GM19438 (cell line): ENCODE results near the gene ENTPD7.
A peak's percentile ranks its signal among the peaks of the same experiment; 100 is the strongest.
"Not testable (repeated sequence)": the region's sequence is repeated elsewhere in the genome, so short reads cannot be mapped to it uniquely, and the experiment has no call there.

ENCODE experiments used
- ATAC-seq: cut with Tn5 transposase; IDR thresholded peaks from one replicate; pipeline ENCODE4 v1.9.1; 2021; ENCODE audit warnings: low read depth; ENCODE audit not compliant: unreplicated experiment

The ENTPD7 gene

DNA sequence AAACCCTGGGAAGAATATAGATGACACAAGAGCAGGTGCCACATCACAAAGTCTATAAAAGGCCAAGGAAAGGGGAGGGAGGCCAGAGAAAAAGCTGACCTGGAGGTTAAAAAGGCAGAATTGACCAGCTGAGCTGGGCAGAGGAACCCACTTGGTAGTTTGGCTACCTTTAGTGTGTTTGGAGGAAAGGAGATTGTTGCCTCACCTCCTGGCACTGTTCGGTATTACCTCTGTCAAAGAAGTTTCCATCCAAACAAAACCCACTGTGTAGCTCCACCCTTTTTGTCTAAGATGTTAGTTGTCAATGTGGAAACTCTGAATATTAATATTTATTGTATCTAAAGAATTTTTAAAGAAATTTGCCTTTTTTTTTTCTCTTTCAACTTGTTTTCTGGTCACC lies 23.4 kb downstream of the ENTPD7 start:
- ATAC-seq = no peak

DNA sequence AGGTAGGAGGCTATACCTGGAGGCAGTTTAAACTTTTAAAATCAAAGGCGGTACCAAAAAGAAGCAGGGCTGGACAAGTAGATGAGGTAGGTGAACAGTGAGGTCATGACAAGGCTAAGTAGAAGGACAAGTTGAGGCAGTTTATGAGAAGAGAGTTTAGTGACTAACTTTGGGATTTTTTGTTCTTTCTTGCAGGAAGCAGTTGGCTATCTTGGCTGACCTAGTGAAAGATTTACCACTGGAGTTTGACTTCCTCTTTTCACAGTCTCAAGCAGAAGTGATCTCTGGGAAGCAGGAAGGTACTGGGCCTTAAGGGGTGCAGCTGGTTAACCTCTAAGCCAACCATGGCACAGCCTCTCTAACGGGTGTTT lies 26.3 kb downstream of the ENTPD7 start:
- peak; percentile 98 for ATAC-seq

DNA sequence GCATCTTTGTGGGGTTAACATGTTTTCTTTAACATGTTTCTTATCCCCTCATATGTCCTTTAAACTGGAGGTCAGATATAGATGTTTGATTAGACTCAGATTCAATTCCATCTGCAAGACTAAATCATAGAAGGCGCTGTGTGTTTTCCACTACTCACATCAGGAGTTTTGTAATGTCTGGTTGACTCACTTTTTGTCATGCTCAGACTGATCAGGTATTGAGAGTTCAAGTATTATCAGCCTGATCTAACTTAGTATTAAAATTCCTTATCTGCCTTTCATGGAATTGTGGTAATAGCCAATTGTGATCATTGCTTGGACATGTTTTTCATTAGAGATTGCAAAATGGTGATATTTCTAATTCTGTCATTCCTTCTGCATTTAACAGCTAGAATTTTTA lies 30.2 kb downstream of the ENTPD7 start:
- ATAC-seq = no peak

DNA sequence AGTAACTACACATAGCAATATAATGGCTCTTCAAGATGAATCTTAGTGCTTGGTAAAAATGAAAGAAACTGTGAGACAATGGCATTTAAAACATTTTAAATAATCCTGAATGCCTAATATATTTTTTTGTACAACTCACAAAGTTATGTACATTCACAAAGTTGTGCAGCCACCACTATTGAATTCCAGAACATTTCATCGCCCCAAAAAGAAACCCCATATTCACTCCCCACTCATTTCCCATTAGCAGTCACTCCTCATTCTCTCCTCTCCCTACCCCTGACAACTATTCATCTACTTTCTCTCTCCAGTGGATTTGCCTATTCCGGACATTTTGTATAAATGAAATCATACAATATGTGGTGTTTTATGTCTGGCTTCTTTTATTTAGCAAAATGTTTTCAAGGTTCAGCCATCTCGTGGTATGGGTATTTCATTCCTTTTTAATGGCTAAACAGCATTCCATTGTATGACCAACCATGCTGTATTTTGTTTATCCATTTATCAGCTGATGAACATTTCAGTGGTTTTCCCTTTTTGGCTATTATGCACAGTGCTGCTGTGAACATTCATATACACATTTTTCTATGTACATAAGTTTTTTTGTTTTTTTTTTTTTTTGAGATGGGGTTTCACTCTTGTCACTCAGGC lies 34.7 kb downstream of the ENTPD7 start:
- no peak for ATAC-seq

DNA sequence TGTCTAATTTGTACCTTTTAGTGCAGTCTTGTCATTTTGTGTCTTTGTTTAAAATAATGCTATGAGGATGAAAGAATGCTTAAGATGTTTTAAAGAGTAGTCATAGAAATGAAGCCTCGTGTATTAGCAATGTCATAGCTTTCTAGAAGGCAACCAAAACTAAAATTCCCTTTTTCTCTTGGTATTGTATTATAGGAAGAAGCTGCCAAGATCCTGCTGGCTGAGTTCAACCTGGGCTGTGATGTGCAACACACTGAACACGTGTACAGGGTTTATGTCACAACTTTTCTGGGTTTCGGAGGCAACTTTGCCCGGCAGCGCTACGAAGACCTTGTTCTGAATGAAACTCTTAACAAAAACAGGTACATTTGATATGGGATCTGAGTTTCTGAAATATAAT lies 36.5 kb downstream of the ENTPD7 start:
- ATAC-seq = no peak

DNA sequence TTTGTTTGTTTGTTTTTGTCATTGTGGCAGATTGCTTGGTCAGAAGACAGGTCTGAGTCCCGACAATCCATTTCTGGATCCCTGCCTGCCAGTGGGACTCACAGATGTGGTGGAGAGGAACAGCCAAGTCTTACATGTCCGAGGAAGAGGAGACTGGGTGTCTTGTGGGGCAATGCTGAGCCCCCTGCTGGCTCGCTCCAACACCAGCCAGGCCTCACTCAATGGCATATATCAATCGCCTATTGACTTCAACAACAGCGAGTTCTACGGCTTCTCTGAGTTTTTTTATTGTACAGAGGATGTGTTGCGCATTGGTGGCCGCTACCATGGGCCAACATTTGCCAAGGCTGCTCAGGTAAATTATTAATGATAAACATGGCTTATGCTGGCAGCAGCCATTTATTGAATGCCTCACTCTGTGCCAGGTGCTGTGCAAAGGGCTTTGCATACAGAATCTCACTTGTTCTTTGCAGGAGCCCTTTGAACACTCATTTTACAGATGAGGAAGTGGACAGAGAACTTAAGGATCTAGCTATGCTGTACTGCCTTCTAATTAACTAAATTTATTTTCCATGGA lies 39.3 kb downstream of the ENTPD7 start:
- ATAC-seq = no peak

DNA sequence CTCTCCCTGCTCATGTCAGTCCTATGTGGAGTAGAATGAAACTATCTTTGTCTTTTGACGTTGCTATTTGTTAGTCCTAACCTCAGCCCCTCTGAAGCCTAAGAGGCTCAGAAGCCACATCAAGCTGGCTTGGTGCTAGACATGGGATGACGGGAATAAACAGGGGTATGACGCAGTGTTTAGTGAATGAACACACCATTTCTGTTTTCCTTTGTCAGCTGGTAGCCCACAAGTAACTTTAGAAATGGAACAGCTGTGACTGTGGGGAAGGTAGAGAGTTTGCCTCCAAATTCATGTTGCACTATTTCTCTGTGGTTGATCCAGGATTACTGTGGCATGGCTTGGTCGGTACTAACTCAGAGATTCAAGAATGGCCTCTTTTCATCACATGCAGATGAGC lies 41.3 kb downstream of the ENTPD7 start:
- no peak for ATAC-seq

DNA sequence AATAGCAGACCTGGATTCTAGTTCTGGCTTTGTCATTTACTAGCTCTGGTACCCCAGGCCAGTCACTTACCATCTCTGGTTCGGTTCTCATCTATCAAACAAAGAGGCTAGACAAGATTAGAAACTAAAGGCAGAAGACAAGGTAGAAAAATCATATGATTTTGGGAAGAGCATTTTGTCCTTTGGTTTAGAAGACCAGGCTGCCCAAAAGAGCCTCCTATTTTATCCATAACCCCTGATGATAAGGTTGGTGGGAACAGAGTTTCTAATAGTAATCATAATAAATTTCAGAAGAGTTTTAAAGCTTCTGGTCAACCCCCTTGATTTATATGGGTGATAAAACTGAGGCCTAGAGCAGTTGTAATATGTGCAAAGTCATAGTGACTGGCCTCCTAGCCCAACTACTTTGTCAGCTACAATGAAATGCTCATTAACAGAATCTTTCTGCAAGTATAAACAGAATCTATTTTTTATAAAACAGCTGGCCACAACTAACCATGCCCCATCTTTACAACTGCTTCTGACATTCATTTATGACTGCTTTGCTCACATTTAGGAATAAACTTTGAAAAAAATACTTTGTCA lies 49.2 kb downstream of the ENTPD7 start:
- no peak for ATAC-seq

DNA sequence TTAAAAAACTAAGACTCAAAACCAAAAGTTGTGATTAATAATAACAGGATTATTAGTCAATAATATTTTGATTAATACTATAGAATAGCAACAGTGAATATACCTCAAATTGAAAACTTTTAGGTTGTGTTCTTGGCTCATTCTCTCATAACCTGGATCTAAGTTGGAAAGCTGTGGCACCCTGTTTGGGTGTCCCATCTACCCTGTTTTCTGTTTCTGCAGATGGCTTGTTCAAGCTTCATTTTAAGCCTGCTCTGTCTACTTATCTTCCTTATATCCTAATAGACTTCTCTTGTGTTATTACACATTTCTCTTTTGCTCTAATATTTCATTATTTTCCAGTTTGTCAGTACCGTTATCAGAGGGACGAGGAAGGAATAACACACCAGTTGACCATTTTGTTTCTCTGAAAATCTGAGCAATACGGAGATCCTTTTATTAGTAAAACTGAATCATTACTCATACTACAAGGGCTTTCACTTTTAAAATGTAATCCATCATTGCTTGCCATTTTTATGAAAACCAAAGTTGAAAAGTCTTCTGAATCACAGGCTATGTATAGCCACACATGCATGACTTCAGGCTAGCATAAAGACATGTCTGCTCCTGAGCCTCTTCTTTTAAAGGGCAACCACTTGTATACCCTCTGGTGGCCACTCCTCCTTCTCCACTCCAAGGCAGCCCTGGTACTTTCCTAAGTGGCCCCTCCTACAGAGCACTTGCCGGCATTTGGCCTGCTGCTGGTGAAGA lies 50.3 kb downstream of the ENTPD7 start:
- ATAC-seq = no peak

DNA sequence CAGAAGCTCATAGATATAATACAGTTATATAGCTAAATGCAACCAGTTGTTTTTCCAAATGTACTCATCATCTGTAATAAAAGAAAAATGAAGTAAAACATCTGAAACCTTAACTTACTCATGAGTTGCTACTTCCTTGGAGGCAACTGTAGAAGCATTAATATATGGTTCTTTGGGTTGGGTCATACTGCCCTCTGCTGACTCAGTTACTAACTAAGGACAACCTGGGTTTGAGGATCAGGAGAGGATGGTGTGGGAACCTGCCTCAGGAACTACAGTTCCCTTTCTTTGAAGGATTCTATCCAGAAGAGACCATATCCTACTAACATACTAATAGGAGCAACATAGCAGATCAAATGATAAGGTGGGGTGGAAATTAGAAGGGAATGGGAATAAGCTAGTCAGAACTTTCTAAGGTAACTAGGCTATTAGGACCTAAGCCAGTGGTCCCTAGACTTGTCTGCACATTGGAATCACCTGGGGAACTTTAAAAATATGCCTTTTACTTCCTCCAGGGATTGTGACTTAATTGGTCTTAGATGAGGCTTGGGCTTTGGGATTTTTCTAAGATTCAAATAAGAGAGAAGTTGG lies 51.9 kb downstream of the ENTPD7 start:
- ATAC-seq = no peak

DNA sequence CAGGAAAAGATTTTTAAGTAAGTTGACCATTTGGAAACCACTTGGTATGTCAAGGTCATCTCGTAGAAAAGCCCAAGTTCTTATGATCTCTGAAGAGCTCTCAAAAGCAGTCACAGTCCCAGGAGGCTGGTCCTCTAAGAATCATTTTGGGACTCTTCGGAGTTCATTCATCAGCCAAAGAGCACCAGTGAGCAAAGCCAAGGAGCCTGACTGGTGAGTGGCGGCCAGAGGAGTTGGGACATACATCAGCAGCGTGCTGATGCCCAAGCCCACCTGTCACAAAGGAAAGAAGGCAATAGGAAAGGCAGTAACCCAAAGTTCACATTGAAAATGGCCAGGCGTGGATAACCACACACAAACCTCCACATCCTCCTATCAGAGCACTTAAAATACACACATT lies 55.1 kb downstream of the ENTPD7 start:
- no peak for ATAC-seq

DNA sequence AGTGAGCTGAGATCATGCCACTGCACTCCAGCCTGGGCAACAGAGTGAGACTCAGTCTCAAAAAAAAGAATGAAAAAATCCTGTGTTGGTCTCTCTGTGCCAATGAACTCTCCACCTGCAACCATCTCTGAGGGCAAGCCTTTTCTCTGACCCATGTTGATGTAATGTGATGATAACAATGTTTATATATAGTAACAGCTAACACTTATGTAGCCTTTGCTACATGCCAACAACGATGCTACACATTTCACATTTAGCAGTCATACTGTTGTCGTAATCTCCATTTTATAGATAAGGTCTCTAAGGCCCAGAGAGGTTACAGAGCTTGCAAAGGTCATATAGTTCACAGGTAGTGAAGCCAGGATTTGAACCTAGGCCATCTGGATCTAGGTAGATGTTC lies 61.1 kb downstream of the ENTPD7 start:
- ATAC-seq = no peak

DNA sequence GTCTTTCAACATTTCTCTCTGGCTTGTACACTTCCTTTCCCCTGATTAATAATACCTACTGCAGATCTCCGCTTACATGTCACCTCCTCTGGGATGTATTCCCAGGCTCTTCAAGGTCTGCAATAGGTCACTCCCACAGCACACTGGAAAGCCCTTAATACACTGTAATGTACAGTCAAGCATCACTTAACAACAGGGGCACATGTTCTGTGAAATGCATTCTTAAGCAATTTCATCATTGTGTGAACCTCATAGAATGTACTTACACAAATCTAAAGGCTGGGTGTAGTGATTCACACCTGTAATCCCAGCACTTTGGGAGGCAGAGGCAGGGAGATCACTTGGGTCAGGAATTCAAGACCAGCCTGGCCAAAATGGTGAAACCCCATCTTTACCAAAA lies 70.7 kb downstream of the ENTPD7 start:
- no peak for ATAC-seq

DNA sequence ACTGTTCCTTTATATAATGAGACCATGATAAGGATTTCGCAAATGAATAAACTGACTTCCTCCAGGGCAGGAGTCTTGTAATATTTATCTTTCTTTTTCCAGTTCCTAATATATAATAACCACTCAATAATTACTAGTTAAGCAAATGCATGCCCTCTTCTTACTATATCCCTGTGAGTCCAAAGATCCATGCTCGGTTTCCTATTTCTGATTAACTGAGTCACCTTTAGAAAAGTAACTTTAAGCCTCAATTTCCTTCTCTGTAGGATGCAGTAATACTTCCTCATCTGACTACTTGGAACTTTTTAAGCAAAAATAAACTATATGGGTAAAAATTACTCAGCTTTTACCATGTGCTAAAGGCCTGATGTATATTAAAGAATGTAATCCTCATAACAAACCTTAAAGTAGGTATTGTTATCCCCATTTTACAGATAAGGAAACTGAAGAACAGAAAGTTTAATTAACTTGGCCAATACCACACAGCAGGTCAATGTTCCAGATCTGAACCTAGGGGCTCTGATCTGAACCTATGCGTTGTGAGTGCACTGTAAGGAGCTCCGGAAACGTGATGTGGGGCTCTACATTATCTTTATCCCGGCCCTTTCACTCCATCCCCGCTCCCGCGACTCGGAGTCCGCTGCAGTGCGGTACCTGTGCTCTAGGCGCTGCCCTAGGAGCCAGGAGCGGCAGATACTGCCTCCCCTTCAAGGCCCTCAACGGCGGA lies 72.2 kb downstream of the ENTPD7 start:
- peak; percentile 38 for ATAC-seq

DNA sequence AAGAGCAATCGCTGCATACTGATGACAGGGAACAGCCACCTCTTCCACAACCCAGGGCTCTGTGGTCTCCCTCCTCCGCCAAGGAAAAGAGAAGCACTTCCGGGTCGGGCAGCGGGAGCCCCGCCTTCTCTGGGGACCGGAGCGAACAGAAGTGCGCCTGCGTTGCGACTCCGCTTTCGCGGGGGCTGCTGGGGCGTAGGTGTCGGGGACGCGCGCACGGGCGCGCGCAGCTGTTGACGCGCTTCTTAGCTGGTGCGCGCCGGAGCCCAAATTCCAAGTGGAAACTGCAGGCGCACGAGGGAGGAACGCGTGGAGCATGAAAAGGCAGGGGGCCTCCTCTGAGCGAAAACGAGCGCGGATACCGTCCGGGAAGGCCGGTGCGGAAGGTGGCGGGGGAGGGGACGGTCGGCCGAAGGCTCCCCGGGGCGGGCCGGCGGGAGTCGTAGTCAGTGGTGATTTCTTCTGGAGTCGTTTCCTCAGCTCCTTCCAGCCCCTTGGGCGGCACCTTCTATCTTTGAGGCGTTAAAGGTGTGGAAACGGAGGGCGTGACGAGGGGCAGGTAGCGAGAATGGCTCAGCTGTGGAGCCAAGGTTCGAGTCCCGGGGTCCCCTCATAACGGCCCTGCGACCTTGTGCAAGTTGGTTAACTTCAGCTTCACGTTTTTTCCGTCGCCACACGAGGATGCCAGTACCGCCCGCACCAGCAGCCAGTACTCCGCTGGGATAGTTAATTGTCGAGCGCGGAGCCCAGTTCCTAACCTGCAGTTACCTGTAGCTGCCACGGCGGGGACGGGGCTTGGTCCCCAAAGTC lies 72.9 kb downstream of the ENTPD7 start, which contains the start of the genes COX15 and CUTC:
Gene COX15 (minus strand): TSS at position 95 of the 810 bp plus-strand sequence. CDS start 78 bp downstream, at position 17.
Gene CUTC (plus strand): TSS at position 202 of the 810 bp plus-strand sequence. CDS start 115 bp downstream, at position 317.
- peak; percentile 90 for ATAC-seq

DNA sequence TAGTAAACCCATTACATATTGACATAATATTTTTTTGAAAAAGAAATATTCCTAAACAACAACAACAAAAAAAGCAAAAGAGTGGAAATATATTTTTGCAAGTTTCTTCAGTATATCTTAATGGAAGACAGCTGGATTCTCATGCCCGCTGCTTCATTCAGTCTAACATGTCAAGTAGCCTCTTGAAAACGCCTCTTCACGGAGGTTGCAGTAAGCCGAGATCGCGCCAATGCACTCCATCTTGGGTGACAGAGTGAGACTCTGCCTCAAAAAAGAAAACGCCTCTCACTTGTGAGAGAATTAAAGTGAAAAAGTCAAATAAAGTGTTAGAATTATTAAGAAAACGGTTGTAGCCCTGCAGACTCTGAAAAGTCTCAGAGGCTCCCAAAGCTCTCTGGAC lies 74.1 kb downstream of the ENTPD7 start:
- ATAC-seq = no peak

DNA sequence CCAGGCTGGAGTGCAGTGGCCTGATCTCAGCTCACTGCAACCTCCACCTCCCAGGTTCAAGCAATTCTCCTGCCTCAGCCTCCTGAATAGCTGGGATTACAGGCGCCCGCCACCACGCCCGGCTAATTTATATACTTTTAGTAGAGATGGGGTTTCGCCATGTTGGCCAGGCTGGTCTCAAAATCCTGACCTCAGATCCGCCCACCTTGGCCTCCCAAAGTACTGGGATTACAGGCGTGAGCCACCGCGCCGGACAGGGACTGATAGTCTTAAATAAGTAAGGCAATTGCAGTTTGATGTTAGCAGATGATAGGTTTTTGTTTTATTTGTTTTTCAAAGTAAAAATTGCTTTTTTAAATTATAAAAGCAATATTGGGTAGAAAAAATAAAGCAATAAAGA lies 74.8 kb downstream of the ENTPD7 start:
- not testable (repeated sequence) for ATAC-seq

DNA sequence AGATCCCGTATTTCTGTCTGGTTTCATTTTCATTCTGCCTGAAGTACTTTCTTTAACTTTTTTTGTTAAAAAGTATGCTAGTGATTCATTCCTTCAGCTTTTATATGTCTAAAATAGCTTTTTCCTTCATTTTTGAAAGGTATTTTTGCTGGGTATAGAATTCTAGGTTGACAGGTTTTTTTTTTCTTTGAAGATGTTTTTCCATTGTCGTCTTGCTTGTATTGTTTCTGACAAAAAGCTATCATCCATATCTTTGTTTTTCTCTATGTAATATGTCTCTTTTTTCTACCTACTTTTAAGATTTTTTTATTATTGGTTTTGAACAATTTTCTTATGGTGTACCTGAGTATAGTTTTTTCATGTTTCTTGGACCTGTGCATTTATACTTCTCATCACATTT lies 81.0 kb downstream of the ENTPD7 start:
- no peak for ATAC-seq

DNA sequence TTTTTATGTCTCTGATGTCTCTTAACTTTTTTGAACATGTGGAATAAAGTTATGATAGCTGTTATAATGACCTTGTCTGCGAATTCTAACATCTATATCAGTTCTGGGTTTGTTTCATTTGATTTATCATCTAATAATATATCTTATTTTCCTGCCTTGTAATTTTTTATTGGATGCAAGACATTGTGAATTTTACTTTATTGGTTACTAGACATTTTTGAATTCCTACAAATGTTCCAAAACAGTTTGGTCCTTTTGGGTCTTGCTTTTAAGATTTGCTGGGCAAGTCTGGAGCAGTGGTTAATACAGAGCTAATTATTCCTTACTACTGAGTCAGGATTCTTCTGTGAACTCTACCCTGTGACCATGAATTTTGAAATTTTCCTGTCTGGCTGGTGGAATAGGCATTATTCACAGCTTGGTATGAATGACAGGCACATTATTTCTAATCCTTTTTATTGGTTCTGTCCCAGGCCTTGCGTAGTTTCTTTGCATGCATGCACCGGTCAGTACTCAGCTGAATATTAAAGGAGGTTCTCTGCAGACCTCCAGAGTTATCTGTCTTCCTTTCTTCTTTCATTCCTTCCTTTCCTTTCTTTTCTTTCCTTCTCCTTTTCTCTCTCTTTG lies 81.7 kb downstream of the ENTPD7 start:
- no peak for ATAC-seq
